Sciatic nerve (tissue), 2 donors: ENCODE measurements around the gene LARGE1. TPM values are rescaled to one million over a fixed set of nuclear protein-coding genes. Genes with fewer than 3 reads are reported as not detected.

Source experiments
- ATAC-seq: fragments of 200-7000 bp; cut with Tn5 transposase; one replicate; pipeline ENCODE4 v1.9.1; 2020; ENCODE audit warnings: mild to moderate bottlenecking, moderate library complexity
- DNase-seq: peaks from one replicate; pipeline ENCODE4 v3.0.0-alpha.2; 2020; ENCODE audit warnings: low spot score
- intact Hi-C: fragments of 100-400 bp; cut with DNase I; formaldehyde crosslinking; loops from one replicate; pipeline ENCODE4 v1.14.2; 2022
- total RNA-seq: library from RNA; stranded (reverse); fragmentation: NEBNext Ultra II Directional; extraction: Animal tissue kit (Norgen Biotek cat#: 25700); gene quantifications from one replicate; pipeline ENCODE4 v1.2.1, GENCODE V29; 2021
- donor health status: DM: no; HTN: no; CAD: no.
- donor health status: DM: no; HTN: no; CAD: no.

Gene LARGE1
- total RNA-seq, 1 donor from 2014 or later = 39.4 TPM

- intact Hi-C loops = no loop called here
- ATAC-seq (peak; percentile 59), DNase-seq (no peak)
Measured at GRCh38 chr22:33537059-33537458, 383.2 kb downstream of the LARGE1 start.

DNA sequence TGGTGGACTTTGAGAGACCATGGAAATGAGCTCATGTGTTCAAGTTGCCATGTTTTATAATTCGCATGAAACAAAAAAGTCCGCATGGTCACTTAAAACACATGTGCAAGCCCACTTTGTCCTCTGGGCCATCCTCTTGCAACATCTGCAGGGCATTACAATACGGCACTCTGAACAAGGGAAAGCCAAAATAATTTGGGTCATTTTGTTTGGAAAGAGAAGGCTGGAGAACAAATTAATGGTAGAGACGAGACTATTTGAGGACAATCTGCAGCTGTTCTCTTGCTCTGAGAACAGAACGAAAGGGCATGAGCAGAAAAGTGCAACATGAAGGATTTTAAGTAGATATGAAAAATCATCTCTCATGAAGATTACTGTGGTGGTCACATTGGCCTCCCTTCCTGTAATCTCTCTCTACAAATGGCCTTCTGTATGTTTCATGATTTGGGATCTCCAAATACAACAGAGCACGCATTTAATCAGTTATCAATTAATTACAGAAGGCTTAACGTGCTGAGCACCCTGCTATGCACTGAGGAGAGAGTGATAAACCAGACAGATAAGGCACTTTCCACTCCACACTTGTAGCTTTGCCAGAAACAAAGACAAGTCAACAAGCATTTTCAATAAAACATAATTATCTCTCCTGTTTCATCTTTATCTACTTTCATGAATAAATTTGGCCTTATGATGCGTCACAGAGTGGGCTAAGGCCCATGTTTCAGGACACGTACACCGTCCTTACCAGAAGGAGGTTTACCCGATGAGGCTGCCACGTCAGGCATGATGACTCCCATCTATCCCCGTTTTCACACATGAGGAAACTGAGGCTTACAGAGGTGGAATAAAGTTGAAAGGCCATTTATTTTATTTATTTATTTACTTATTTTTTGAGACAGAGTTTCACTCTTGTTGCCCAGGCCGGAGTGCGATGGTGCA, 384.1 kb downstream of the LARGE1 start:
- ATAC-seq (peak; percentile 79), DNase-seq (no peak)
- intact Hi-C loops = no loop called here

GRCh38 chr22:33529424-33530113, 390.7 kb downstream of the LARGE1 start:
- ATAC-seq = no peak
- DNase-seq = no peak
- intact Hi-C loops = no loop called here

DNA sequence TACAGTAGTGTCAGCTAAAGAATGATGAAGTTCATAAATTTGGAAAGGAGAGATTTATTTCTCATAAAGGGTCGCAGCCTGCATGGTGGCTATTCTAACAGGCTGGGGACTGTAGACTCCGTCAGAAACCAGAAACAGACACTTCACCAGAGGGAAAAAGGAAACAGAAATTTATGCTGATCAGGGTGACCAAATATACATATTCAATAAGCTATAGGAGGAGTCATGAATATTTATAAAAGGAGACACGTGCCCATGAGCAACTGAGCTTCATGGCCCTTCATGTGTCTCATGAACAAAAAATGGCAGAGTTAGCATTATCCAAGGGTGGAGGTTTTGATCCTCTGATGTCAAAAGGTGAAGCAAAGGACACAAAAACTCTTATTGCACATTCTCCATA, 392.1 kb downstream of the LARGE1 start:
- ATAC-seq = no peak
- no peak for DNase-seq
- intact Hi-C loops = no loop called here

DNA sequence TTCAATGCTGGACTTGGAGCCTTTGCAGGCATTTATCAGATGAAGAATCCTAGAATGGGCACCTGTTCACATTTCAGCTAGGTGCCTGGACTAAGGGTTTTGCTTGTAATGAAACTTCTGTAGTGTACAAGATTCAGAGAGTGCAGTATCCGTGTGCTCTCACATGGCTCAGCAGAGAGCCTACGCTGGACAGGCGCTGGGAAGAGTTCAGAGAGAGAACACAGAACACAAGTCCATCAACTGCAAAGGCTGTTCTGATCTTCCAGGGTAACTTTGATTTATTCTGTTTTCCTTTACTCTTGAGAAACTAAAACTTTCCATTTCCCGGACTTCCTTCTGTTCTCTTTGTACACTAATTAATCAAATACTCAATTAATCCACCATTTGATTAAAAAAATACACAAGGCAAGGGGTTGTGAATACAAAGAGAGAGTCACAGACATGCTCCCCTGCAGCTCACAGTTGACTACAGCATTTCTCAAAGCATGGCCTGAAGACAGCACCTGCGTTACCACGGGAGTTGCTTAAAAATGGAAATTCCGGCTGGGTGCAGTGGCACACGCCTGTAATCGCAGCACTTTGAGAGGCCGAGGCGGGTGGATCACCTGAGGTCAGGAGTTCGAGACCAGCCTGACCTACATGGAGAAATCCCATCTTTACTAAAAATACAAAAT, 393.7 kb downstream of the LARGE1 start:
- no peak for DNase-seq
- intact Hi-C loops = no loop called here
- ATAC-seq = no peak

DNA sequence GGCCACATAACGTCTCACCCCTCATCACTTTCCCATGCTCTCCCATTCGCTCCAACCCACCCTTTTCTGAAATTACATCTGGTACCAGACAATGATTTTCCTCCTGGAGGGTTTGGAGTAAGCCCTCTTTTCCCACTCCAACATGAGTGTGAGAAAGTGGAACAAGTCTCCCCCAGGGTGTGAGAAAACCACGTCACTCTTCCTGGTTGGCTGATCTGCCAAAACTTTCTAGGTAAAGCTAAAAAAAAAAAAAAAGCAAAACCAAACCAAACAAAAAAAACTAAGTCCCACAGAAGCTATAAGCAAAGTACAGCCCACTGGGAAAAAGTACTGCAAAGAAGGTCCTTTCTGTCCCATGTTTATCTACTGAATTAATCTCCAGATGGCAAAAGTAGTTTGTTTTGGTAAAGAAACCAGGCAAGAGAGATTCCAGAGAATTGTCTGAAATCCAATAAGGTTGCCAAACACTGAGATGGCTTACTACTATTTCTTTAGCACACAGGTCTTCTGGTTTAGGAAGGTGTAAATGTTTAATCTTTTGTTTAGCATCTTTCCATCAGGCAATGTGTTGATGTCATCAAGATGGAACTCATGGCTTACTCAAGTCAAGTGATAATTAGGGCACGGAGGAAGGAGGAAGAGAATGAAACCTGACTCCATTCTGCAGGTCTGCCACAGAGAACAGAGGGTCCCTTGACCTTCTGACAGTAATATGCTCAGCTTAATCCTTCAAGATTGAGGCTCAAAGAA, 395.6 kb downstream of the LARGE1 start:
- DNase-seq = no peak
- no peak for ATAC-seq
- intact Hi-C loops = no loop called here

- DNase-seq = no peak
- intact Hi-C loops = no loop called here
- no peak for ATAC-seq
Measured at GRCh38 chr22:33521879-33522665, 398.2 kb downstream of the LARGE1 start.

DNA sequence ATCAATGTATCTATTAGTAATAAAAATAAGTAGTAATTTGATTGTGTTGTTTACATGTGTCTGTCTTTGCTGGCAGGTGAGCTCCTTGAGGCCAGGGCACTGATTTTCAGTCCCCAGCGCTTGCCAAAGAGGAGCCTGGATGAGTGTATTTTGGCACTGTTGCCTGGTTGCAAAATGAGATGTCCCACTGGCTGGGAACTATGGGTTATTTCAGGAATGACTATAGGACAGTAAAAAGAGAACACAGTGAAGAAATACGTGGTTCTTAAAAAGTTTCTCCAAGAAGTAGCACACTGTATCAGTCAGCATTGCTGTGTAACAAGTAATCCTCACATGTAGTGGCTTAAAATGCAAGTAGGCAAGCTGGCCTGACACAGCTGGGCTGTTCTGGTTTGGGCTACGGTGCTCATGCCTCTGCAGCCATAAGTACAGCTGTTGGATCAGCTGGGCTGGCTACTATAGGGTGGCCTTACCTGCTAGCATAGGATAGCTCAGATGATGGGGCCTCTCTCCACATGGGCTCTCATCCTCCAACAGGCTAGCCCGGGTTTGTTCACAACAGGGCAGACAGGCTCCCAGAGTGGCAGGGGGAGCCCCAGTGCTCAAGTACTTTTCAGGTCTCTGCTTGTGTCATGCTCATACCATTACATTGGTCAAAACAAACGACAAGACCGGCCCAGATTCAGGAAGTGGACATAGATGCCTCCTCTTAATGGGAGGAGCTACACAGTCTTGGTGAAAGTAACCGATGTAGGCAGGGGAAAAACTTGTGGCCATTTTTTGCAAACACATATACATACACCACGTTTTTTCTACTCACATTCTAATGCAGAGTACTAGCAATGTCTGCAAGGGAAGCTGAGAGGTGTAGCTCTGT, 399.1 kb downstream of the LARGE1 start:
- intact Hi-C loops = no loop called here
- DNase-seq (no peak), ATAC-seq (peak; percentile 13)

GRCh38 chr22:33519974-33520903, 400.0 kb downstream of the LARGE1 start:
- intact Hi-C loops = no loop called here
- no peak for DNase-seq

DNA sequence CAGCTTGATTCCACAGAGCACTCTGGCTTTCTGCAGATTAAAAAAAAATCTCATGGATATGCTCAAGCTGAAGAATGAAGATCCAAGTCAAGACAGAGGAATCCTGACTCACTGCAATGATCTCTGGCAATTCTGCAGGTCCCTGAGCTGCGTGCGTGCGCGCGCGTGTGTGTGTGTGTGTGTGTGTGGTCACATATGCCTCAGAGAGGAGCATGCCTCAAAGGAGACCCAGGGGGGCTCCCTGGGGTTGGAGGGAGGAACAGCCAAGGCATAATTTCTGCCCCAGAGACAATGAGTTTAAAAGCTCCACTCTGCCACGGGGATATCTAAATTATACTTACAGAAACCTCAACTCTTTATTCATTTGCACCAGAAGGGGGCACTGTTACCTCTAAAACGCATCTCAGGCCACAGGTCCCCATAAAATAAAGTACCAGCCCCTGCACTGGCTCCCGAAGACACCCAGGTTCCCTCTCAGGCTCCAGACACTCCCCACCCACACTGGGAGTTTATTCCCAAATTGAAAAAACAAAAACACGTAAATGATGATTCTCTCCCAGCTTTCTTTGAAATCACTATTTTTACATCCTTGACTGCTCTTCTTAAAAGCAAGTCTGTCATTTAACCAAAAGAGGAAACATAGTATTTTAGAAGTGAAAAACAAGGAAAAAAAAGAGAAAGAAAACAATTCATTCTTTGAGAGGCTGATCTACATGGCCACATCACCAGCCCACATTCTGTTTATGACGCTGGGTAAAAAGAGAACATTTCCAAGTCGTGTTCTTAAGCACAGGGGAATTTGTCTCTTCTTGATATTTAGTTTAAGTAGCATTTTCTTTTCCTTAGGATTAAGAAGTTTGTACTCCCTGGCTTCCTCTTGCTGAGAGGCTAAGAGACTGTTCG, 401.0 kb downstream of the LARGE1 start:
- ATAC-seq (peak; percentile 82), DNase-seq (no peak)
- intact Hi-C loops = no loop called here

More at GRCh38 chr22:33519974-33520903, 400.0 kb downstream of the LARGE1 start:
- peak; percentile 22 for ATAC-seq

GRCh38 chr22:33518405-33518804, 401.9 kb downstream of the LARGE1 start:
- ATAC-seq (no peak), DNase-seq (no peak)
- intact Hi-C loops = no loop called here

DNA sequence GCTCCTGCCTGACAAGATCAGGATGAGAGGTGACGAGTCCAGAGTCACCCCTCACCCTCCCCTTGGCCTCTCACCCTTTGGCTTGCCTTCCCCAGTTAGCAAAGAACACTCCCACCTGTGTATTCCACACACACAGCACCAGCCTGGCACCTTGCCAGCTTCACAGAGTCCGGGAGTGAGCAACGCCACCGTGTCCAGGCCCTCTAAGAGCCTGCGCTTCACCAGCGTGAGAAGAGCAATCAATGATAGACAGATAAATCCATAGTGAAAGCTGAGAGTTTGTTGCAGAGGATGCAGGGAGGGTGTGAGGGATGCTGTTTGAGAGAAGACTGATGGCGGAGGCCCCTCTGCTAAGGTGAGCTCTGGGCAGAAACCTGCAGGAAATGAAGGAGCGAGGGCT, 404.5 kb downstream of the LARGE1 start:
- DNase-seq = peak; percentile 62
- ATAC-seq = no peak
- intact Hi-C loops = no loop called here

DNA sequence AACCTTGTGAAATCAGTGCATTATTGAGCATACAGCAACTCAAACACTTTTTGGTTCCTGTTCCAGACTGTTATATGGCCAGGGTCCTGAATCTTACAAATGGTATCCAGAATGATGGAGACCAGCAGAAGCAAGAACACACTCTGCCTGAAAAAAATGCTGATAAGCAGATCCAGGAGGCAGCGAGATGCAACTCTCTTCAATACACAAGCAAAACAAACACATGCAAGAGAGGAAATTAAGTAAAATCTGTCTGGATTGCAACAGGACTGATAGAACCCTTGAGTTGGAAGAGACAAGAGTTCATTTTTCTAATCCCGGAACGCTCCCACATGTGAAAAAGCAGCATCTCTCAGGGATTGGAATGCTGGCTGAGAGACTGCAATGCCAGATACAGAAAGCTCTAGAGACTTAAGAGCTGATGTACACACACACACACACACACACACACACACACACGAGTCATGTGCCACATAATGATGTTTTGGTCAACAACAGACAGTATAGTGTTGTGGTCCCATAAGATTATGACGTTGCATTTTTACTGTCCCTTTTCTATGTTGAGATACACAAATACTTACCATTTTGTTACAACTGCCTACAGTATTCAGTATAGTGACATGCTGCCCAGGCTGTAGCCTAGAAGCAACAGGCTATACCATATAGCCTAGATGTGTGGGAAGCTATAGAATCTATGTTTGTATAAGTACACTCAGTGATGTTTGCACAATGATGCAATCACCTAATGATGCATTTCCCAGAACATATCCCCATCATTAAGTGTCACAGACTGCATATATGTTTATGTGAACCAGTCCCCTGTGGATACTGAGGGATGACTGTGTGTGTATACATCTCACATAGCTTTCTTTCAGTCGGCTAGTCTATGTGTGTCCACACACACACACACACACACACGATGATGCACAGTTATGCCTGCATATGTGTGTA, 406.6 kb downstream of the LARGE1 start:
- no peak for DNase-seq
- no peak for ATAC-seq
- intact Hi-C loops = no loop called here

GRCh38 chr22:33512908-33513307, 407.4 kb downstream of the LARGE1 start:
- no peak for DNase-seq
- ATAC-seq = no peak
- intact Hi-C loops = no loop called here
